Hepatocyte (in vitro differentiated cells): Measurements from ENCODE around the gene FGGY.

Source experiments
- EZH2 ChIP-seq: fragments of 200-600 bp; sonication (generic); IDR thresholded peaks from 2 replicates; pipeline ENCODE4 v1.6.1; 2016; ENCODE audit warnings: antibody characterized with exemption, mild to moderate bottlenecking, borderline replicate concordance
- EZH2phosphoT487 ChIP-seq: fragments of 200-600 bp; sonication (generic); IDR thresholded peaks from one replicate; pipeline ENCODE4 v1.6.1; 2018; ENCODE audit warnings: antibody characterized with exemption, mild to moderate bottlenecking, low read depth, moderate library complexity; ENCODE audit not compliant: unreplicated experiment, severe bottlenecking
- TF ChIP-seq, protein P1 (sequence below): fragments of 200-600 bp; sonication (generic); IDR thresholded peaks from 2 replicates; pipeline ENCODE4 v1.5.1; 2016; ENCODE audit warnings: antibody characterized with exemption, mild to moderate bottlenecking; ENCODE audit not compliant: poor library complexity

DNA sequence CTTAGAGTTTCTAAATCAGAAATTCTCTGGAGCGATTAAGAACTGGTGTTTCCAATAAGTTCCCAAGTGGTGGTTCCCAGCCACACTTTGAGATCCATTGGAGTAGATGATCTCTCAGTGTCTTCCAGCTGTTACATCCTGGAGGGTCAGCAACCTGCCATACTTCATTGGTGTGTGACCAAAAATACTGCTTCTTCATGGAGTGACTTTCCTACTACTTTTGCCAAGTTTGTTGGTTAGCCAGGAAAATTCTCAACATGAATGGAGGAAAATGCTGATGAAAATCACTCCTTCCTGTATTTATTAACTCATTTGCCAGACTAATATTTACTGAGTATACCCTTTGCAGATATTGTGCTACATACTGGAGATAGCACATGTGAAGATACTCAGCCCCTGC, 186.1 kb downstream of the FGGY start:
- TF ChIP-seq EZH2 (no peak), EZH2phosphoT487 (no peak)
- TF ChIP-seq, protein P1, sequence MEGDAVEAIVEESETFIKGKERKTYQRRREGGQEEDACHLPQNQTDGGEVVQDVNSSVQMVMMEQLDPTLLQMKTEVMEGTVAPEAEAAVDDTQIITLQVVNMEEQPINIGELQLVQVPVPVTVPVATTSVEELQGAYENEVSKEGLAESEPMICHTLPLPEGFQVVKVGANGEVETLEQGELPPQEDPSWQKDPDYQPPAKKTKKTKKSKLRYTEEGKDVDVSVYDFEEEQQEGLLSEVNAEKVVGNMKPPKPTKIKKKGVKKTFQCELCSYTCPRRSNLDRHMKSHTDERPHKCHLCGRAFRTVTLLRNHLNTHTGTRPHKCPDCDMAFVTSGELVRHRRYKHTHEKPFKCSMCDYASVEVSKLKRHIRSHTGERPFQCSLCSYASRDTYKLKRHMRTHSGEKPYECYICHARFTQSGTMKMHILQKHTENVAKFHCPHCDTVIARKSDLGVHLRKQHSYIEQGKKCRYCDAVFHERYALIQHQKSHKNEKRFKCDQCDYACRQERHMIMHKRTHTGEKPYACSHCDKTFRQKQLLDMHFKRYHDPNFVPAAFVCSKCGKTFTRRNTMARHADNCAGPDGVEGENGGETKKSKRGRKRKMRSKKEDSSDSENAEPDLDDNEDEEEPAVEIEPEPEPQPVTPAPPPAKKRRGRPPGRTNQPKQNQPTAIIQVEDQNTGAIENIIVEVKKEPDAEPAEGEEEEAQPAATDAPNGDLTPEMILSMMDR = no peak
